MCF 10A (cell line): Measurements from ENCODE around the gene KLRF2. TPM values are rescaled to one million over a fixed set of nuclear protein-coding genes. Genes with fewer than 3 reads are reported as not detected.
A peak's percentile ranks its signal among the peaks of the same experiment; 100 is the strongest.

Experiments
- BruUV-seq: library from RNA; stranded (reverse); fragments of 400-500 nt; replicated peaks from 2 replicates; lab custom pipeline; 2021; lab: Mats Ljungman, UMichigan
- CTCF ChIA-PET: fragments of 300-600 bp; sonication (Branson Sonifier 250); formaldehyde crosslinking; extraction: SDS; loops from one replicate; lab custom pipeline; 2021; ENCODE audit warnings: antibody characterized with exemption, inconsistent platforms; lab: Yijun Ruan, JAX
- POLR2A ChIA-PET: fragments of 300-600, 350-650 bp; sonication (Branson Sonifier 250); formaldehyde crosslinking; extraction: SDS; loops from one replicate; lab custom pipeline; 2020; ENCODE audit warnings: antibody characterized with exemption, inconsistent platforms; lab: Yijun Ruan, JAX
- DNase-seq: peaks from one replicate; pipeline ENCODE4 v3.0.0-alpha.2; 2018; ENCODE audit not compliant: unreplicated experiment
- H3K27ac Mint-ChIP-seq: one replicate; pipeline ENCODE4 v1.8.0; 2022; ENCODE audit warnings: mild to moderate bottlenecking, low read depth, mixed read lengths; ENCODE audit not compliant: unreplicated experiment
- H3K27me3 Mint-ChIP-seq: one replicate; pipeline ENCODE4 v1.8.0; 2022; ENCODE audit warnings: mixed read lengths; ENCODE audit not compliant: insufficient read depth, unreplicated experiment
- H3K36me3 Mint-ChIP-seq: one replicate; pipeline ENCODE4 v1.8.0; 2022; ENCODE audit warnings: mild to moderate bottlenecking, moderate library complexity, mixed read lengths; ENCODE audit not compliant: insufficient read depth, unreplicated experiment
- H3K4me1 Mint-ChIP-seq: one replicate; pipeline ENCODE4 v1.8.0; 2022; ENCODE audit warnings: mixed read lengths; ENCODE audit not compliant: insufficient read depth, unreplicated experiment
- H3K4me3 Mint-ChIP-seq: one replicate; pipeline ENCODE4 v1.8.0; 2022; ENCODE audit warnings: mild to moderate bottlenecking, moderate library complexity, mixed read lengths; ENCODE audit not compliant: unreplicated experiment
- H3K9me3 Mint-ChIP-seq: one replicate; pipeline ENCODE4 v1.8.0; 2022; ENCODE audit warnings: mixed read lengths; ENCODE audit not compliant: unreplicated experiment
- intact Hi-C: fragments of 100-400 bp; cut with micrococcal nuclease; formaldehyde crosslinking; loops from 2 replicates; pipeline ENCODE4 v1.14.1; 2022
- total RNA-seq: library from RNA; stranded (reverse); gene quantifications from 2 replicates; pipeline ENCODE4 v1.2.3, GENCODE V29; 2022
- TF ChIP-seq, protein P1 (sequence below): fragments of 200-600 bp; IDR thresholded peaks from one replicate; pipeline ENCODE4 v1.8.0; 2022; ENCODE audit warnings: antibody characterized with exemption, mild to moderate bottlenecking; ENCODE audit not compliant: unreplicated experiment

KLRF2 gene
- total RNA-seq, 1 experiment from 2014 or later = not detected

DNA sequence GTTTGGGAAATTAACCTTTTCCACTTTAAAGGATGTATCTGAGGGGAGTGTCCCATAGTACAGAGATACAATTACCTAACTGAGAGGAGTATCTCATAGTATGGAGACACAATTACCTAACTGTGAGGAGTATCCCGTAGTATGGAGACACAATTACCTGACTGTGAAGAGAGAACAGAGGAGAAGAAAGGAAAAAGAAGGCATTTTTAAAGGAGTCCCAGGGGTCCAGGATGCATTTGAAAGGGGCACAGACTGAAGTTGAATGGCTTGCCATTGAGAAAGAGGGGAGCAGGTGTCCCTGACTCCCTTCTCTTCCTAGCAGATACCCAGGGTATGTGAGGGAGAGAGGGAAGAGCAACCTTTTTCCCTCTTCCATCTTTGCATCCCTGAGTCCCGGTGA, 17.9 kb downstream of the KLRF2 start:
- Mint-ChIP-seq H3K27ac (no peak overlapping the region), H3K27me3 (no peaks in the 10 kb centered on the region), H3K36me3 (no peaks in the 10 kb centered on the region), H3K4me3 (no peak overlapping the region), H3K4me1 (no peaks in the 10 kb centered on the region), H3K9me3 (peaks cover 9% of the 10 kb centered on the region)
- ChIA-PET CTCF (no interaction called here), POLR2A (interaction anchor here (0.9 kb wide), 1 partner anchor 16 kb away, joined by 3 read pairs; no protein-coding TSS in a partner anchor)
- BruUV-seq = no TSS peak
- DNase-seq = no peak
- TF ChIP-seq, protein P1, sequence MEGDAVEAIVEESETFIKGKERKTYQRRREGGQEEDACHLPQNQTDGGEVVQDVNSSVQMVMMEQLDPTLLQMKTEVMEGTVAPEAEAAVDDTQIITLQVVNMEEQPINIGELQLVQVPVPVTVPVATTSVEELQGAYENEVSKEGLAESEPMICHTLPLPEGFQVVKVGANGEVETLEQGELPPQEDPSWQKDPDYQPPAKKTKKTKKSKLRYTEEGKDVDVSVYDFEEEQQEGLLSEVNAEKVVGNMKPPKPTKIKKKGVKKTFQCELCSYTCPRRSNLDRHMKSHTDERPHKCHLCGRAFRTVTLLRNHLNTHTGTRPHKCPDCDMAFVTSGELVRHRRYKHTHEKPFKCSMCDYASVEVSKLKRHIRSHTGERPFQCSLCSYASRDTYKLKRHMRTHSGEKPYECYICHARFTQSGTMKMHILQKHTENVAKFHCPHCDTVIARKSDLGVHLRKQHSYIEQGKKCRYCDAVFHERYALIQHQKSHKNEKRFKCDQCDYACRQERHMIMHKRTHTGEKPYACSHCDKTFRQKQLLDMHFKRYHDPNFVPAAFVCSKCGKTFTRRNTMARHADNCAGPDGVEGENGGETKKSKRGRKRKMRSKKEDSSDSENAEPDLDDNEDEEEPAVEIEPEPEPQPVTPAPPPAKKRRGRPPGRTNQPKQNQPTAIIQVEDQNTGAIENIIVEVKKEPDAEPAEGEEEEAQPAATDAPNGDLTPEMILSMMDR = no peak
- intact Hi-C loops = no loop called here

DNA sequence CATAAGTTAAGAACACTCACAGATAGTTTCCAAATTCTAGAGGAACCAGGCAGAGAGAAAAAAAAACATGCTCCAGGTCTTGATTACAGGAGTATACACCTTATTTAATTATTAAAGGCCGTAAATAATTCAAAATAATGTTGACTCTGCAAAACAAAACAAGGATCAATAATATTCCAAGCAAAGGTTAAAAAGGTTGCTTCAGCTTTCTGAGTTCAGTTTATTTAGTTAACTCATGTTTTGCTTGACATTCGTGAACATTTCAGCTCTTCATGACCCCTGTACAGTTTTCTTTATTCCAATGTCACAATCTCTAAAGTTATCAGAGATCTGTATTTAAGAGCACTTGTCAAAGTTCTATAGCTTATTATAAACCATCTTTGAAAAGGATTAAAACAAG, 19.6 kb downstream of the KLRF2 start:
- H3K9me3 Mint-ChIP-seq = peaks cover 9% of the 10 kb centered on the region
- no peaks in the 10 kb centered on the region for H3K27me3 Mint-ChIP-seq
- ChIA-PET POLR2A (interaction anchor here (1.3 kb wide), 1 partner anchor 18 kb away, joined by 3 read pairs; no protein-coding TSS in a partner anchor), CTCF (interaction anchor here (0.7 to 1.7 kb wide), 2 partner anchors 150 to 984 kb away, joined by 3 to 4 read pairs; no protein-coding TSS in a partner anchor)
- no peaks in the 10 kb centered on the region for H3K4me1 Mint-ChIP-seq
- H3K4me3 Mint-ChIP-seq = no peak overlapping the region
- no peak overlapping the region for H3K27ac Mint-ChIP-seq
- no peak for DNase-seq
- TF ChIP-seq, protein P1 = no peak
- no TSS peak for BruUV-seq
- intact Hi-C loops = no loop called here
- H3K36me3 Mint-ChIP-seq = no peaks in the 10 kb centered on the region

DNA sequence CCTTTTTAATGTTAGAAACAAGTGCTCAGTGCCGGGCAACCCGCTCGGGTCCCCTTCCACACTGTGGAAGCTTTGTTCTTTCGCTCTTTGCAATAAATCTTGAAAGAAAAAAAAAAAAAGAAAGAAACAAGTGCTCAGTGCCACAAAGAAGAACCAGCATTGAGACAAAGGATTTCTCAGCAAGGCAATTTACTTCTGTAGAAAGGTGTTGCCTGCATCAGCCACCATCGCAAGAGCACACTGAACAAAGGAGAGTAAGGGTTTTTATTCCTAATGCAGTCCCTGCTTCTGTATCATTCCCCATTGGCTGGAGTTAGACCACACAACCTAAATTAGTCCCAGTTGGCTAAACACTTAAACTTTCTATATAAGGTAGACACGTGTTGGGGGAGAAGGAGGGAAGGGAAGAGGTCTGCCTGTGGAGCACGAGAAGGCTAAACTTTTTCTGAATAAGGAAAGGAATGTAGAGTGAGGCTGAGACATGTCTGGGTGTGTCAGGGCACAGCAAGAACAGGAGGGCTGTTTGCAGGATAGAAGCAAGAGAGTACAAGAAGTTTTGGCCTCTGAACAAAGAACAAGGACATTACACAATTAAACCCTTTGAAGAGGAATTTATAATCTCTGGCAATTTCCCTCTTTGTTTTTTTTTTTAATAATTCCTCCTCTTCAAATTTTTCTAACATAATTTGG, 21.4 kb downstream of the KLRF2 start:
- peak; percentile 15 for DNase-seq
- no TSS peak for BruUV-seq
- TF ChIP-seq, protein P1 = no peak
- POLR2A ChIA-PET = no interaction called here
- peak overlapping the region; percentile 51 for H3K27ac Mint-ChIP-seq
- intact Hi-C loops = no loop called here
- CTCF ChIA-PET = interaction anchor here (0.9 to 1.3 kb wide), 3 partner anchors 13 to 152 kb away, joined by 3 to 5 read pairs (median 4); no protein-coding TSS in a partner anchor
- no peak overlapping the region for H3K4me3 Mint-ChIP-seq
- H3K36me3 Mint-ChIP-seq = no peaks in the 10 kb centered on the region
- H3K9me3 Mint-ChIP-seq = peaks cover 9% of the 10 kb centered on the region
- no peaks in the 10 kb centered on the region for H3K4me1 Mint-ChIP-seq
- H3K27me3 Mint-ChIP-seq = no peaks in the 10 kb centered on the region

DNA sequence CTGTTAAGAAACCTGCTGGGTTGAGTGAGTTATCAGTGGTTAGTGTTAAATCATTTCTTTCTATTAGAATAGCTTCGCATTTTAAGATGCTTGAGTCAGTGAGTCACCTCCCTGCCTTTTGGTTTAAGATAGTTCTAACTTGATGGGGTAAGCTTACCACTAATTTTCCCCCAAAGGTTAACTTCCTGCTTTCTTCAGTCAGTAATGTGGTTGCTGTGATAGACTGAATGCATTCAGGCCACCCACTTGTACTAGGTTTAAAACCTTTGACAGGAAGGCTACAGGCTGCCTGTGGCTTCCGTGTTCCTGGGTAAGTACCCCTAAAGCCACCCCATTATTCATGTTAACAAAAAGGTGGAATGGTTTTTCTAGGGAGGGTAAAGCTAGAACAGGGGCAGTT, 25.6 kb downstream of the KLRF2 start:
- Mint-ChIP-seq H3K27ac (no peak overlapping the region), H3K4me3 (no peak overlapping the region), H3K9me3 (peaks cover 26% of the 10 kb centered on the region), H3K27me3 (no peaks in the 10 kb centered on the region), H3K4me1 (no peaks in the 10 kb centered on the region), H3K36me3 (no peaks in the 10 kb centered on the region)
- ChIA-PET CTCF (interaction anchor here (0.5 to 3.1 kb wide), 10 partner anchors 10 to 200 kb away, joined by 3 to 13 read pairs (median 4); no protein-coding TSS in a partner anchor), POLR2A (interaction anchor here (1.7 kb wide), 1 partner anchor 20 kb away, joined by 7 read pairs; no protein-coding TSS in a partner anchor)
- DNase-seq = no peak
- TF ChIP-seq, protein P1 = no peak
- intact Hi-C loops = no loop called here
- BruUV-seq = no TSS peak
